HUES48 (cell line): ENCODE data around the gene CRACR2B.
A peak's percentile ranks its signal among the peaks of the same experiment; 100 is the strongest.

Experiments
- H3K27ac ChIP-seq: one replicate; pipeline ENCODE4 v1.7.0; 2013; ENCODE audit warnings: low read depth, low read length, inconsistent platforms
- H3K27me3 ChIP-seq: 2 replicates; pipeline ENCODE4 v1.6.1; 2013; ENCODE audit warnings: mild to moderate bottlenecking, low read length; ENCODE audit not compliant: control insufficient read depth, insufficient read depth
- H3K36me3 ChIP-seq: 2 replicates; pipeline ENCODE4 v1.6.1; 2013; ENCODE audit warnings: low read length; ENCODE audit not compliant: control insufficient read depth, insufficient read depth
- H3K4me1 ChIP-seq: 2 replicates; pipeline ENCODE4 v1.6.1; 2013; ENCODE audit warnings: mild to moderate bottlenecking, low read length; ENCODE audit not compliant: control insufficient read depth, insufficient read depth
- H3K4me3 ChIP-seq: 2 replicates; pipeline ENCODE4 v1.5.1; 2013; ENCODE audit warnings: mild to moderate bottlenecking, low read depth, low read length
- H3K9ac ChIP-seq: 2 replicates; pipeline ENCODE4 v1.6.1; 2013; ENCODE audit warnings: mild to moderate bottlenecking, low read depth, low read length, moderate library complexity
- H3K9me3 ChIP-seq: 2 replicates; pipeline ENCODE4 v1.6.1; 2013; ENCODE audit warnings: low read length; ENCODE audit not compliant: control insufficient read depth, insufficient read depth

CRACR2B gene

GRCh38 chr11:803770-804598 lies 23.7 kb upstream of the CRACR2B start:
- no peaks in the 10 kb centered on the region for H3K9me3 ChIP-seq
- H3K36me3 ChIP-seq = peaks cover 39% of the 10 kb centered on the region
- H3K27me3 ChIP-seq = no peaks in the 10 kb centered on the region
- H3K27ac ChIP-seq = no peak overlapping the region
- peaks cover 9% of the 10 kb centered on the region; the same call in 1 of the 2 replicates for H3K4me1 ChIP-seq
- peak overlapping the region; percentile 75 for H3K4me3 ChIP-seq
- no peak overlapping the region for H3K9ac ChIP-seq

GRCh38 chr11:804599-804964 lies 23.1 kb upstream of the CRACR2B start:
- Histone ChIP-seq H3K4me1 (peaks cover 9% of the 10 kb centered on the region; the same call in 1 of the 2 replicates), H3K4me3 (peak overlapping the region; percentile 75), H3K36me3 (peaks cover 33% of the 10 kb centered on the region), H3K9me3 (no peaks in the 10 kb centered on the region), H3K9ac (no peak overlapping the region), H3K27me3 (no peaks in the 10 kb centered on the region), H3K27ac (peak overlapping the region; percentile 21)

GRCh38 chr11:808427-809286 lies 19.1 kb upstream of the CRACR2B start:
- Histone ChIP-seq H3K36me3 (peaks cover 29% of the 10 kb centered on the region), H3K27ac (peak overlapping the region; percentile 100), H3K9ac (peak overlapping the region; percentile 100), H3K27me3 (no peaks in the 10 kb centered on the region), H3K4me1 (peaks cover 23% of the 10 kb centered on the region), H3K4me3 (peak overlapping the region; percentile 98), H3K9me3 (no peaks in the 10 kb centered on the region)

- Histone ChIP-seq H3K27me3 (no peaks in the 10 kb centered on the region), H3K27ac (peak within 1 kb of the TSS; percentile 100), H3K9ac (peak within 1 kb of the TSS; percentile 100), H3K9me3 (no peaks in the 10 kb centered on the region), H3K4me1 (peaks cover 20% of the 10 kb centered on the region), H3K4me3 (peak within 1 kb of the TSS; percentile 98), H3K36me3 (peaks cover 34% of the 10 kb centered on the region)
Measured at GRCh38 chr11:809287-810039, 18.3 kb upstream of the CRACR2B start, which contains the start of gene RPLP2. Gene RPLP2, plus strand, starts transcription at chr11:809967. Its CDS starts 268 bp downstream, at chr11:810235.

- Histone ChIP-seq H3K9ac (peak overlapping the region; percentile 100), H3K27me3 (no peaks in the 10 kb centered on the region), H3K36me3 (peaks cover 34% of the 10 kb centered on the region), H3K9me3 (no peaks in the 10 kb centered on the region), H3K27ac (peak overlapping the region; percentile 100), H3K4me1 (peaks cover 19% of the 10 kb centered on the region; the same call in 1 of the 2 replicates), H3K4me3 (peak overlapping the region; percentile 98)
Measured at GRCh38 chr11:810040-810567, 17.6 kb upstream of the CRACR2B start.

- Histone ChIP-seq H3K36me3 (peaks cover 34% of the 10 kb centered on the region), H3K9ac (peak overlapping the region; percentile 100), H3K27ac (peak overlapping the region; percentile 63), H3K4me1 (peaks cover 13% of the 10 kb centered on the region; the same call in 1 of the 2 replicates), H3K4me3 (peak overlapping the region; percentile 98), H3K9me3 (no peaks in the 10 kb centered on the region), H3K27me3 (no peaks in the 10 kb centered on the region)
Measured at GRCh38 chr11:811446-812245, 16.1 kb upstream of the CRACR2B start.

- no peaks in the 10 kb centered on the region for H3K27me3 ChIP-seq
- H3K4me3 ChIP-seq = no peak overlapping the region
- H3K36me3 ChIP-seq = peaks cover 34% of the 10 kb centered on the region
- no peaks in the 10 kb centered on the region for H3K9me3 ChIP-seq
- no peak overlapping the region for H3K9ac ChIP-seq
- H3K4me1 ChIP-seq = peaks cover 13% of the 10 kb centered on the region; the same call in 1 of the 2 replicates
- H3K27ac ChIP-seq = peak overlapping the region; percentile 63
Measured at GRCh38 chr11:812390-812789, 15.3 kb upstream of the CRACR2B start.

GRCh38 chr11:813072-813455 lies 14.7 kb upstream of the CRACR2B start:
- Histone ChIP-seq H3K4me1 (peaks cover 13% of the 10 kb centered on the region; the same call in 1 of the 2 replicates), H3K36me3 (peaks cover 34% of the 10 kb centered on the region), H3K9ac (no peak overlapping the region), H3K9me3 (no peaks in the 10 kb centered on the region), H3K4me3 (no peak overlapping the region), H3K27me3 (no peaks in the 10 kb centered on the region), H3K27ac (peak overlapping the region; percentile 63)

GRCh38 chr11:813456-814096 lies 14.1 kb upstream of the CRACR2B start:
- peaks cover 17% of the 10 kb centered on the region; the same call in 1 of the 2 replicates for H3K4me1 ChIP-seq
- no peak overlapping the region for H3K9ac ChIP-seq
- H3K27ac ChIP-seq = peak overlapping the region; percentile 63
- no peaks in the 10 kb centered on the region for H3K9me3 ChIP-seq
- no peak overlapping the region for H3K4me3 ChIP-seq
- peaks cover 34% of the 10 kb centered on the region for H3K36me3 ChIP-seq
- H3K27me3 ChIP-seq = no peaks in the 10 kb centered on the region
